T47D (cell line): ENCODE results near the gene CMIP.

ENCODE experiments used
- DNase-seq, 2 experiments: peaks; one replicate each; pipeline versions ENCODE4 v3.0.0 to v3.0.0-alpha.2; 2011 to 2012; ENCODE audit warnings: low read depth in 1 of 2, low spot score in 1 of 2
- JUND ChIP-seq: IDR thresholded peaks from 2 replicates; pipeline ENCODE4 v1.6.1; 2012; ENCODE audit warnings: low read depth
- in situ Hi-C: cut with HindIII; loops from 2 replicates; pipeline ENCODE4 v1.10.0; 2016; ENCODE audit warnings: low sequenced_read_pairs, low pct_unique_long_range_greater_than_20kb

Gene CMIP

GRCh38 chr16:81703177-81704155 lies 258.9 kb downstream of the CMIP start:
- in situ Hi-C loops, result no loop called here
- TF ChIP-seq JUND, result no peak
- peak in 1 of 2 experiments; percentile 25 for DNase-seq

GRCh38 chr16:81705261-81705660 lies 260.7 kb downstream of the CMIP start:
- in situ Hi-C loops, result no loop called here
- DNase-seq, result no peak
- no peak for TF ChIP-seq JUND

GRCh38 chr16:81706327-81707295 lies 262.0 kb downstream of the CMIP start:
- in situ Hi-C loops, result no loop called here
- no peak for TF ChIP-seq JUND
- DNase-seq, result no peak

- TF ChIP-seq JUND, result no peak
- in situ Hi-C loops, result no loop called here
- DNase-seq, result no peak
Observed at GRCh38 chr16:81707411-81708265, 263.0 kb downstream of the CMIP start.

- DNase-seq, result no peak
- in situ Hi-C loops, result no loop called here
- no peak for TF ChIP-seq JUND
Observed at GRCh38 chr16:81708266-81709015, 263.8 kb downstream of the CMIP start.

- TF ChIP-seq JUND, result no peak
- in situ Hi-C loops, result no loop called here
- DNase-seq, result no peak
Observed at GRCh38 chr16:81709016-81709900, 264.6 kb downstream of the CMIP start.

- DNase-seq, result no peak
- in situ Hi-C loops, result no loop called here
- no peak for TF ChIP-seq JUND
Observed at GRCh38 chr16:81710044-81710443, 265.4 kb downstream of the CMIP start.

GRCh38 chr16:81710596-81710995 lies 266.0 kb downstream of the CMIP start:
- no peak for DNase-seq
- TF ChIP-seq JUND, result no peak
- in situ Hi-C loops, result no loop called here

GRCh38 chr16:81711657-81712319 lies 267.2 kb downstream of the CMIP start:
- no peak for TF ChIP-seq JUND
- in situ Hi-C loops, result no loop called here
- DNase-seq, result no peak

- DNase-seq, result no peak
- TF ChIP-seq JUND, result no peak
- in situ Hi-C loops, result no loop called here
Observed at GRCh38 chr16:81712681-81713080, 268.1 kb downstream of the CMIP start.
